Jurkat, Clone E6-1 (cell line): Measurements from ENCODE around the gene ZNF254.

ENCODE experiments used
- DNase-seq: peaks from one replicate; pipeline ENCODE4 v3.0.0-alpha.2; 2011; ENCODE audit warnings: low read depth, low spot score
- H3K4me3 ChIP-seq: 2 replicates; pipeline ENCODE4 v1.5.1; 2011; ENCODE audit warnings: mild to moderate bottlenecking, low read length, control low read depth, moderate library complexity

ZNF254 gene

GRCh38 chr19:24177686-24178085, 90.7 kb downstream of the ZNF254 start:
- H3K4me3 ChIP-seq: no peak overlapping the region
- no peak for DNase-seq

- DNase-seq: no peak
- H3K4me3 ChIP-seq: no peak overlapping the region
Measured at GRCh38 chr19:24178207-24178606, 91.2 kb downstream of the ZNF254 start.
